Uterus (tissue), 2 donors: ENCODE data around the gene CHST8.

ENCODE experiments used
- POLR2A ChIP-seq, 2 donors: fragments of 450-650 bp; IDR thresholded peaks; one replicate each; pipeline ENCODE4 v1.6.1; 2016; ENCODE audit warnings: antibody characterized with exemption in 2 of 2, mild to moderate bottlenecking in 1 of 2, moderate library complexity in 1 of 2
- TF ChIP-seq, protein P1 (sequence below), 4 experiments: fragments of 200-600 bp in 2 of 4; fragments of 450-650 bp in 2 of 4; sonication (generic) in 2 of 4; IDR thresholded peaks; one replicate each; pipeline ENCODE4 v1.5.1; 2016 to 2019; ENCODE audit warnings: antibody characterized with exemption in 4 of 4, mild to moderate bottlenecking in 2 of 4, moderate library complexity in 1 of 4

DNA sequence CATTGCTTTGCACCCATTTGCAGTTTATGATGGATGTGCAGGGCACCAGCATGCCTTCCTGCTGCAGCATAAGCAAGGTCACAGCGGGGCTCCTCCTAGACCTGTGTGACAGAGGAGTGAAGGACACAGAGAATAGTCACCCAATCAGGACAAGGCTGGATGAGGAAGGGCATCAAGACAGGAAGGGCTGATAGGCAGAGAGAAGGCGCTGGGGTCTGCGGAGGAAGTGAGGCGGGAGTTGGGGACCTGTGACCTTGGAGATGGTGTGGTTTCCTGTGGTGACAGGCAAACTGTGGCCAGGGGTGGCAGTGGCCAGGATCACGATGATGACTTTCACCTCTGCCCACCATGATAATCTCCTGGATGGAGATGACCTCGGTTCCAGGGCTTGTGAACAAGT lies 158.5 kb downstream of the CHST8 start:
- TF ChIP-seq POLR2A (IDR thresholded peaks at IDR 0.05): no peak
- TF ChIP-seq, protein P1, sequence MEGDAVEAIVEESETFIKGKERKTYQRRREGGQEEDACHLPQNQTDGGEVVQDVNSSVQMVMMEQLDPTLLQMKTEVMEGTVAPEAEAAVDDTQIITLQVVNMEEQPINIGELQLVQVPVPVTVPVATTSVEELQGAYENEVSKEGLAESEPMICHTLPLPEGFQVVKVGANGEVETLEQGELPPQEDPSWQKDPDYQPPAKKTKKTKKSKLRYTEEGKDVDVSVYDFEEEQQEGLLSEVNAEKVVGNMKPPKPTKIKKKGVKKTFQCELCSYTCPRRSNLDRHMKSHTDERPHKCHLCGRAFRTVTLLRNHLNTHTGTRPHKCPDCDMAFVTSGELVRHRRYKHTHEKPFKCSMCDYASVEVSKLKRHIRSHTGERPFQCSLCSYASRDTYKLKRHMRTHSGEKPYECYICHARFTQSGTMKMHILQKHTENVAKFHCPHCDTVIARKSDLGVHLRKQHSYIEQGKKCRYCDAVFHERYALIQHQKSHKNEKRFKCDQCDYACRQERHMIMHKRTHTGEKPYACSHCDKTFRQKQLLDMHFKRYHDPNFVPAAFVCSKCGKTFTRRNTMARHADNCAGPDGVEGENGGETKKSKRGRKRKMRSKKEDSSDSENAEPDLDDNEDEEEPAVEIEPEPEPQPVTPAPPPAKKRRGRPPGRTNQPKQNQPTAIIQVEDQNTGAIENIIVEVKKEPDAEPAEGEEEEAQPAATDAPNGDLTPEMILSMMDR (IDR thresholded peaks at IDR 0.05): no peak
